Upper lobe of left lung (tissue), 4 donors: ENCODE data around the gene FAM3B.

ENCODE experiments used
- CTCF ChIP-seq, 6 experiments: fragments of 450-650 bp in 4 of 6; fragments of 200-600 bp in 2 of 6; sonication (generic) in 2 of 6; IDR thresholded peaks; one replicate each; pipeline ENCODE4 v1.5.1; 2016 to 2019; ENCODE audit warnings: antibody characterized with exemption in 6 of 6
- POLR2A ChIP-seq, 4 donors: fragments of 450-650 bp; IDR thresholded peaks; one replicate each; pipeline ENCODE4 v1.5.1; 2016 to 2017; ENCODE audit warnings: antibody characterized with exemption in 4 of 4, mild to moderate bottlenecking in 2 of 4
- POLR2AphosphoS5 ChIP-seq, 2 donors: sonication (generic); formaldehyde crosslinking; IDR thresholded peaks; one replicate each; pipeline ENCODE4 v1.5.1; 2017; ENCODE audit warnings: antibody characterized with exemption in 2 of 2

- TF ChIP-seq POLR2AphosphoS5 (IDR thresholded peaks at IDR 0.05) (no peak), CTCF (IDR thresholded peaks at IDR 0.05) (no peak), POLR2A (IDR thresholded peaks at IDR 0.05) (no peak)
These were observed at the start of gene FAM3B for GRCh38 chr21:41316200-41317062.
